Stomach (tissue), 9 donors: ENCODE measurements around the gene PTPRE. TPM values are rescaled to one million over a fixed set of nuclear protein-coding genes. Genes with fewer than 3 reads are reported as not detected.

Experiments used
- DNase-seq, 2 donors: peaks; one replicate each; pipeline versions ENCODE4 v3.0.0 to v3.0.0-alpha.2; 2013 to 2019
- H3K27ac ChIP-seq, 5 donors: fragments of 200-600 bp in 4 of 5; sonication (generic) in 4 of 5; one replicate each; pipeline ENCODE4 v1.5.1; 2013 to 2019; ENCODE audit warnings: mild to moderate bottlenecking in 1 of 5, moderate library complexity in 1 of 5
- H3K27me3 ChIP-seq, 3 donors: fragments of 200-600 bp; sonication (generic); one replicate each; pipeline ENCODE4 v1.5.1; 2017 to 2019; ENCODE audit warnings: mixed run types in 1 of 3
- H3K36me3 ChIP-seq, 4 donors: fragments of 200-600 bp; sonication (generic); 1 replicate in 3 of 4; 2 replicates in 1 of 4; pipeline ENCODE4 v1.5.1; 2016 to 2019
- H3K4me1 ChIP-seq, 4 donors: fragments of 200-600 bp; sonication (generic); one replicate each; pipeline ENCODE4 v1.5.1; 2016 to 2019
- H3K4me3 ChIP-seq, 4 donors: fragments of 200-600 bp; sonication (generic) in 3 of 4; one replicate each; pipeline ENCODE4 v1.5.1; 2016 to 2019; ENCODE audit warnings: mild to moderate bottlenecking in 1 of 4
- H3K9me3 ChIP-seq, 4 donors: fragments of 200-600 bp; sonication (generic); one replicate each; pipeline ENCODE4 v1.5.1; 2016 to 2019
- CTCF ChIP-seq, 7 experiments: fragments of 450-650 bp in 4 of 7; fragments of 200-600 bp in 3 of 7; sonication (generic) in 3 of 7; IDR thresholded peaks; one replicate each; pipeline ENCODE4 v1.5.1; 2016 to 2019; ENCODE audit warnings: antibody characterized with exemption in 7 of 7, control low read depth in 2 of 7, mild to moderate bottlenecking in 1 of 7
- EP300 ChIP-seq: sonication (generic); formaldehyde crosslinking; IDR thresholded peaks from one replicate; pipeline ENCODE4 v1.6.1; 2017; ENCODE audit warnings: antibody characterized with exemption
- POLR2A ChIP-seq, 4 donors: fragments of 450-650 bp; IDR thresholded peaks; one replicate each; pipeline ENCODE4 v1.6.1; 2016; ENCODE audit warnings: antibody characterized with exemption in 4 of 4, control low read depth in 2 of 4, mild to moderate bottlenecking in 1 of 4, moderate library complexity in 1 of 4
- POLR2AphosphoS5 ChIP-seq, 3 donors: sonication (generic); formaldehyde crosslinking; IDR thresholded peaks; one replicate each; pipeline ENCODE4 v1.6.1; 2016; ENCODE audit warnings: antibody characterized with exemption in 3 of 3
- WGBS, 5 donors: extraction: QIAGEN DNeasy Blood & Tissue Kit in 3 of 5; methylation state at CpG; one replicate each; pipeline versions ENCODE4 v1.1.5 to v1.1.7; 2013 to 2018; 5-methylcytosine and 5-hydroxymethylcytosine counted together
- intact Hi-C: fragments of 100-400 bp; cut with DNase I; formaldehyde crosslinking; loops from one replicate; pipeline ENCODE4 v1.15.1; 2023; ENCODE audit warnings: low total_unique reads
- polyA plus RNA-seq, 3 donors: library from polyadenylated mRNA; stranded (reverse); fragments of 200-250 nt; gene quantifications; one replicate each; pipeline ENCODE4 v1.2.3, GENCODE V29; 2013
- total RNA-seq, 5 donors: library from RNA; depleted of rRNA; stranded (reverse); fragments of >200 nt; gene quantifications; one replicate each; pipeline versions ENCODE4 v1.1.0 to v1.2.3, GENCODE V29; 2014 to 2016
- donor health status: healthy with polysubstance abuse.
- donor health status: Bipolar disorder and iron deficiency.
- donor health status: healthy.

The PTPRE gene
- total and polyA plus RNA-seq, 8 donors: 4.0 to 26.4 (median 8.9) TPM

GRCh38 chr10:127920306-127921074 lies 13.6 kb downstream of the PTPRE start:
- 72 to 88% (median 79%) methylated on average over 10 to 11 of the region's 11 CpGs for WGBS, 5 donors
- H3K4me1 ChIP-seq: peaks cover 23 to 68% (median 26%) of the 10 kb centered on the region in 4 donors
- no peaks in the 10 kb centered on the region for H3K27me3 ChIP-seq
- intact Hi-C loops: no loop called here
- TF ChIP-seq CTCF (IDR thresholded peaks at IDR 0.05) (no peak), POLR2A (IDR thresholded peaks at IDR 0.05) (no peak), POLR2AphosphoS5 (IDR thresholded peaks at IDR 0.05) (no peak)
- H3K9me3 ChIP-seq: no peaks in the 10 kb centered on the region
- H3K27ac ChIP-seq: peak overlapping the region in 4 of 5 donors; percentile 20 to 79 (median 46)
- H3K4me3 ChIP-seq: no peak overlapping the region
- H3K36me3 ChIP-seq: no peaks in the 10 kb centered on the region
- no peak for DNase-seq

GRCh38 chr10:127921075-127921752 lies 14.3 kb downstream of the PTPRE start:
- TF ChIP-seq EP300: no peak
- no peak for TF ChIP-seq CTCF (IDR thresholded peaks at IDR 0.05)
- no peak for TF ChIP-seq POLR2AphosphoS5 (IDR thresholded peaks at IDR 0.05)
- no peak for TF ChIP-seq POLR2A (IDR thresholded peaks at IDR 0.05)
- H3K27ac ChIP-seq: peak overlapping the region in 4 of 5 donors; percentile 27 to 79 (median 58)
- no peak overlapping the region for H3K4me3 ChIP-seq
- WGBS, 5 donors: 88 to 94% (median 91%) methylated on average over 11 of the region's 11 CpGs
- H3K4me1 ChIP-seq: peaks cover 30 to 75% (median 34%) of the 10 kb centered on the region in 4 donors
- intact Hi-C loops: no loop called here
- H3K36me3 ChIP-seq: no peaks in the 10 kb centered on the region
- H3K9me3 ChIP-seq: no peaks in the 10 kb centered on the region
- DNase-seq: no peak
- no peaks in the 10 kb centered on the region for H3K27me3 ChIP-seq

GRCh38 chr10:127921753-127922145 lies 14.8 kb downstream of the PTPRE start:
- intact Hi-C loops: no loop called here
- peak overlapping the region in 4 of 5 donors; percentile 59 to 79 (median 66) for H3K27ac ChIP-seq
- peaks cover 32 to 79% (median 37%) of the 10 kb centered on the region in 4 donors for H3K4me1 ChIP-seq
- H3K27me3 ChIP-seq: no peaks in the 10 kb centered on the region
- DNase-seq: no peak
- no peak overlapping the region for H3K4me3 ChIP-seq
- TF ChIP-seq POLR2A (IDR thresholded peaks at IDR 0.05) (no peak), CTCF (IDR thresholded peaks at IDR 0.05) (no peak), POLR2AphosphoS5 (IDR thresholded peaks at IDR 0.05) (no peak), EP300 (no peak)
- H3K9me3 ChIP-seq: no peaks in the 10 kb centered on the region
- WGBS, 5 donors: 63 to 78% (median 73%) methylated on average over 2 of the region's 2 CpGs
- no peaks in the 10 kb centered on the region for H3K36me3 ChIP-seq

GRCh38 chr10:127922206-127922605 lies 15.3 kb downstream of the PTPRE start:
- Histone ChIP-seq H3K9me3 (no peaks in the 10 kb centered on the region), H3K36me3 (no peaks in the 10 kb centered on the region), H3K27ac (peak overlapping the region; percentile 25 to 79 (median 65)), H3K4me3 (no peak overlapping the region), H3K4me1 (peaks cover 32 to 84% (median 37%) of the 10 kb centered on the region in 4 donors), H3K27me3 (no peaks in the 10 kb centered on the region)
- WGBS, 5 donors: 88 to 98% (median 96%) methylated on average over 3 to 9 of the region's 9 CpGs
- intact Hi-C loops: no loop called here
- DNase-seq: no peak
- TF ChIP-seq POLR2AphosphoS5 (IDR thresholded peaks at IDR 0.05): no peak
- TF ChIP-seq CTCF (IDR thresholded peaks at IDR 0.05): no peak
- TF ChIP-seq EP300: no peak
